HEK293 (cell line): ENCODE measurements around the gene PLCL2.
A peak's percentile ranks its signal among the peaks of the same experiment; 100 is the strongest.

Experiments used
- CTCF ChIA-PET: fragments of 350-600 bp; formaldehyde crosslinking; extraction: SDS; loops from one replicate; lab custom pipeline; 2021; ENCODE audit warnings: antibody characterized with exemption; lab: Yijun Ruan, JAX
- POLR2A ChIA-PET: fragments of 300-600 bp; formaldehyde crosslinking; extraction: SDS; loops from one replicate; lab custom pipeline; 2020; ENCODE audit warnings: antibody characterized with exemption, inconsistent platforms; lab: Yijun Ruan, JAX
- H3K27ac ChIP-seq: fragments of 200-500 bp; sonication (Bioruptor generic); 2 replicates; pipeline ENCODE4 v1.5.1; 2014; ENCODE audit warnings: low read depth, low read length, control low read depth, inconsistent platforms; ENCODE audit errors: extremely low read depth
- H3K36me3 ChIP-seq, 2 experiments: fragments of 200-500 bp in 1 of 2; sonication (Bioruptor generic) in 1 of 2; 1 replicate in 1 of 2; 2 replicates in 1 of 2; pipeline ENCODE4 v1.5.1; 2014 to 2017; ENCODE audit warnings: inconsistent platforms in 2 of 2, low read length in 2 of 2; ENCODE audit not compliant: control insufficient read depth in 2 of 2, insufficient read depth in 1 of 2
- H3K4me1 ChIP-seq: fragments of 200-500 bp; sonication (Bioruptor generic); 2 replicates; pipeline ENCODE4 v1.5.1; 2014; ENCODE audit warnings: mild to moderate bottlenecking, low read length, inconsistent platforms; ENCODE audit not compliant: control insufficient read depth, insufficient read depth
- H3K4me3 ChIP-seq: 2 replicates; pipeline ENCODE4 v1.5.1; 2011; ENCODE audit warnings: low read depth, mild to moderate bottlenecking, control low read depth, low read length, moderate library complexity
- H3K9me3 ChIP-seq: fragments of 200-500 bp; sonication (Bioruptor generic); 2 replicates; pipeline ENCODE4 v1.5.1; 2014; ENCODE audit warnings: low read depth, low read length, inconsistent platforms; ENCODE audit not compliant: control insufficient read depth, insufficient read depth
- EGR2 ChIP-seq: fragments of 450-650 bp; formaldehyde crosslinking; IDR thresholded peaks from 2 replicates; pipeline ENCODE4 v1.5.1; 2016; ENCODE audit warnings: low read depth, missing biosample characterization, missing genetic modification characterization
- SP7 ChIP-seq: fragments of 450-650 bp; formaldehyde crosslinking; IDR thresholded peaks from 2 replicates; pipeline ENCODE4 v1.5.1; 2016; ENCODE audit warnings: missing biosample characterization, missing genetic modification characterization
- ZNF202 ChIP-seq: fragments of 450-650 bp; formaldehyde crosslinking; IDR thresholded peaks from 2 replicates; pipeline ENCODE4 v1.5.1; 2016; ENCODE audit warnings: missing biosample characterization, missing genetic modification characterization, borderline replicate concordance
- ZNF211 ChIP-seq: fragments of 450-650 bp; formaldehyde crosslinking; IDR thresholded peaks from 2 replicates; pipeline ENCODE4 v1.5.1; 2016; ENCODE audit warnings: low read depth, missing biosample characterization, missing genetic modification characterization
- ZNF266 ChIP-seq: fragments of 450-650 bp; formaldehyde crosslinking; IDR thresholded peaks from 2 replicates; pipeline ENCODE4 v1.5.1; 2016; ENCODE audit warnings: missing biosample characterization, missing genetic modification characterization, low read depth
- ZNF292 ChIP-seq: fragments of 450-650 bp; formaldehyde crosslinking; IDR thresholded peaks from 2 replicates; pipeline ENCODE4 v1.5.1; 2016; ENCODE audit warnings: low read depth, missing biosample characterization, missing genetic modification characterization, borderline replicate concordance
- ZNF324 ChIP-seq: fragments of 450-650 bp; formaldehyde crosslinking; IDR thresholded peaks from 2 replicates; pipeline ENCODE4 v1.5.1; 2016; ENCODE audit warnings: missing biosample characterization, missing genetic modification characterization
- ZNF48 ChIP-seq: fragments of 450-650 bp; formaldehyde crosslinking; IDR thresholded peaks from 2 replicates; pipeline ENCODE4 v1.5.1; 2016; ENCODE audit warnings: missing biosample characterization, missing genetic modification characterization
- ZNF501 ChIP-seq: fragments of 450-650 bp; formaldehyde crosslinking; IDR thresholded peaks from 2 replicates; pipeline ENCODE4 v1.5.1; 2016; ENCODE audit warnings: missing biosample characterization, missing genetic modification characterization
- ZNF514 ChIP-seq: fragments of 450-650 bp; formaldehyde crosslinking; IDR thresholded peaks from 2 replicates; pipeline ENCODE4 v1.5.1; 2016; ENCODE audit warnings: missing biosample characterization, missing genetic modification characterization
- ZNF521 ChIP-seq: fragments of 450-650 bp; formaldehyde crosslinking; IDR thresholded peaks from 2 replicates; pipeline ENCODE4 v1.5.1; 2017; ENCODE audit warnings: missing biosample characterization, mild to moderate bottlenecking, missing genetic modification characterization
- ZNF530 ChIP-seq: fragments of 450-650 bp; formaldehyde crosslinking; IDR thresholded peaks from 2 replicates; pipeline ENCODE4 v1.5.1; 2016; ENCODE audit warnings: low read depth, missing biosample characterization, missing genetic modification characterization
- ZNF549 ChIP-seq: fragments of 450-650 bp; IDR thresholded peaks from 2 replicates; pipeline ENCODE4 v1.5.1; 2018; ENCODE audit warnings: missing biosample characterization, missing genetic modification characterization, mild to moderate bottlenecking, inconsistent platforms, moderate library complexity
- ZNF555 ChIP-seq: fragments of 450-650 bp; formaldehyde crosslinking; conservative IDR thresholded peaks from 2 replicates; pipeline ENCODE4 v1.5.1; 2017; ENCODE audit warnings: missing biosample characterization, mild to moderate bottlenecking, missing genetic modification characterization, inconsistent platforms
- ZNF585B ChIP-seq: fragments of 450-650 bp; formaldehyde crosslinking; IDR thresholded peaks from 2 replicates; pipeline ENCODE4 v1.5.1; 2016; ENCODE audit warnings: missing biosample characterization, missing genetic modification characterization
- ZNF629 ChIP-seq: fragments of 450-650 bp; formaldehyde crosslinking; IDR thresholded peaks from 2 replicates; pipeline ENCODE4 v1.5.1; 2017; ENCODE audit warnings: missing biosample characterization, missing genetic modification characterization
- ZNF660 ChIP-seq: fragments of 450-650 bp; IDR thresholded peaks from 2 replicates; pipeline ENCODE4 v1.5.1; 2018; ENCODE audit warnings: missing biosample characterization, mild to moderate bottlenecking, missing genetic modification characterization
- ZNF701 ChIP-seq: fragments of 450-650 bp; formaldehyde crosslinking; IDR thresholded peaks from 2 replicates; pipeline ENCODE4 v1.5.1; 2016; ENCODE audit warnings: missing biosample characterization, missing genetic modification characterization
- ZNF792 ChIP-seq: fragments of 450-650 bp; formaldehyde crosslinking; IDR thresholded peaks from 2 replicates; pipeline ENCODE4 v1.5.1; 2016; ENCODE audit warnings: missing biosample characterization, missing genetic modification characterization
- TF ChIP-seq, protein P1 (sequence below): fragments of 450-650 bp; formaldehyde crosslinking; IDR thresholded peaks from 2 replicates; pipeline ENCODE4 v1.5.1; 2017; ENCODE audit warnings: missing biosample characterization, missing genetic modification characterization
- TF ChIP-seq, protein P2 (sequence below): fragments of 450-650 bp; formaldehyde crosslinking; IDR thresholded peaks from 2 replicates; pipeline ENCODE4 v1.5.1; 2016; ENCODE audit warnings: missing biosample characterization, missing genetic modification characterization
- TF ChIP-seq, protein P3 (sequence below): fragments of 450-650 bp; formaldehyde crosslinking; IDR thresholded peaks from 2 replicates; pipeline ENCODE4 v1.5.1; 2016; ENCODE audit warnings: missing biosample characterization, missing genetic modification characterization
- TF ChIP-seq, protein P4 (sequence below): fragments of 450-650 bp; formaldehyde crosslinking; IDR thresholded peaks from 2 replicates; pipeline ENCODE4 v1.5.1; 2016; ENCODE audit warnings: missing biosample characterization, missing genetic modification characterization, borderline replicate concordance

The PLCL2 gene

DNA sequence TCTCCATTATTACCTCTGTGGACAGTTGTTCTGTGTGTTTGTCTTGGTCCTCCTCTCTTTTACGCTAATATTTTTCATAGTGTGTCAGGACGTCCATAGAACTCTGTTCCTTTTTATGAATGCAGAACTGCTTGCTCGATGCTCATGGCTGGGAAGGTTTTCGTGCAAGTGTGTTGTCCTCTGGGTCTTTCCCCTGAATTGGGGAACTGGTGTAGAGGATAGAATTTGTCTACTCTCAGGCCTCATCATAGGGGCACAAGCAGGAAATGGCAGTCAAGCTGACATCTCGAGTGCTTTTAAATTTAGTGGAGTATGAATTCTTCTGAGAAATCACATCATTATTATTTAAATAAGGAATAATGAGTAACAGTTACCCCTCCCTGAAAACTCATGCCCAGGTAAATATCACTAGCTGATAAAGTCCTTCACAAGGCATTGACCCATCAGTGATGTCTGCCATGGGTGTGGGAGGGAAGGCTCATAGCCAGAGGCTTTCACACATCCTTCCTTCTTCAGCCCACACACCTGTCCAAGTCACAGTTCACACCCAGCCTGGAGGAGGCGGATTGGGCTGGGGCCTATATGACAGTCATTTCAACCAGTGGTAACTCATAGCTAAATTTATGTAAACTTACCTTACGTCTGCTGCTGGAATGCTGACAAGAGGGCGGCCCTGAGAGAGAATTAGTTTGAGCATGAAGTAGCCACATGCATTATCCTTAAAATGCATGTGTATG lies 226.1 kb downstream of the PLCL2 start:
- Histone ChIP-seq H3K4me1 (no peaks in the 10 kb centered on the region), H3K27ac (no peak overlapping the region), H3K36me3 (no peaks in the 10 kb centered on the region), H3K9me3 (no peaks in the 10 kb centered on the region)
- CTCF ChIA-PET, result no interaction called here
- TF ChIP-seq EGR2 (tag by site-specific recombination) (0 out of 2 replicates have a peak, but pooled peaks have one; percentile 12), ZNF202 (tag by site-specific recombination) (no peak), ZNF792 (no peak), ZNF555 (no peak)
- TF ChIP-seq, all 188 proteins: peak for 1
- POLR2A ChIA-PET, result no interaction called here
- H3K4me3 ChIP-seq, result no peak overlapping the region

DNA sequence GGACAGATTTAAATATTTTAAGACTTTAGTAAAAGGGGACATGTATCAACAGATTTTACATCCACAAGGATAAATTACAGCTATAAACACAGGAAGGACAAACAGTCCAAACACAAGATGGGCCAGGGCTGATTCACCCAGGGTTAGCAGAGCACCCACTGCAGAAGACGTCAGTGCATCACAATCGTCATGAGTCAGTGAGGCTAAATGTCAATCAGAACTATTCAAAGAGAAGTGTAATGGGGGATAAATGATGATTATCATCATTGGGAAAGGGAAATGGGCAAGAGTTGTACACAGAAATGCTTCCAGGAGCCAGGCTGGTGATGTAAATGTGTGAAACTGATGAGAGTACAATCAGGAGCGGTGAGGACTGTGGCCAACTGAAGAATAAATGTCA lies 226.8 kb downstream of the PLCL2 start:
- TF ChIP-seq, protein P1, sequence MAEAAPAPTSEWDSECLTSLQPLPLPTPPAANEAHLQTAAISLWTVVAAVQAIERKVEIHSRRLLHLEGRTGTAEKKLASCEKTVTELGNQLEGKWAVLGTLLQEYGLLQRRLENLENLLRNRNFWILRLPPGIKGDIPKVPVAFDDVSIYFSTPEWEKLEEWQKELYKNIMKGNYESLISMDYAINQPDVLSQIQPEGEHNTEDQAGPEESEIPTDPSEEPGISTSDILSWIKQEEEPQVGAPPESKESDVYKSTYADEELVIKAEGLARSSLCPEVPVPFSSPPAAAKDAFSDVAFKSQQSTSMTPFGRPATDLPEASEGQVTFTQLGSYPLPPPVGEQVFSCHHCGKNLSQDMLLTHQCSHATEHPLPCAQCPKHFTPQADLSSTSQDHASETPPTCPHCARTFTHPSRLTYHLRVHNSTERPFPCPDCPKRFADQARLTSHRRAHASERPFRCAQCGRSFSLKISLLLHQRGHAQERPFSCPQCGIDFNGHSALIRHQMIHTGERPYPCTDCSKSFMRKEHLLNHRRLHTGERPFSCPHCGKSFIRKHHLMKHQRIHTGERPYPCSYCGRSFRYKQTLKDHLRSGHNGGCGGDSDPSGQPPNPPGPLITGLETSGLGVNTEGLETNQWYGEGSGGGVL (tag by site-specific recombination), result no peak
- H3K27ac ChIP-seq, result no peak overlapping the region
- CTCF ChIA-PET, result interaction anchor here (0.6 kb wide), 1 partner anchor 54 kb away, joined by 4 read pairs; no protein-coding TSS in a partner anchor

DNA sequence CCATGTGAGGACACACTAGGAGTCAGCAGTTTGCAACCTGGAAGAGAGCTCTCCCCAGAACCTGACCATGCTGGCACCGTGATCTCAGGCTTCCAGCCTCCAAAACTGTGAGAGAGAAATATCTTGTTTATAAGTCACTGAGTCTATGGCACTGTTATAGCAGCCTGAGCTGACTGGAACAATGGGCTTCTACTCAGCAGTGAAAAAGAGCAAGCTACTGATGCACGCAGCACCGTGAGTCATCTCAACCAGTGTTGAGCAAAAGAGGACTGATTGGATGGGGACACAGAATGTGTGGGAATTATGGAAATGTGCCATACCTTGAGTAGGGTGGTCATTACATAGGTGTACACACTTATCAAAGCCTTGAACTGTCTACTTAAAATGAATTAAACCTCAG lies 230.4 kb downstream of the PLCL2 start:
- POLR2A ChIA-PET, result no interaction called here
- Histone ChIP-seq H3K9me3 (no peaks in the 10 kb centered on the region), H3K27ac (no peak overlapping the region), H3K4me3 (no peak overlapping the region), H3K36me3 (no peaks in the 10 kb centered on the region), H3K4me1 (no peaks in the 10 kb centered on the region)
- CTCF ChIA-PET, result interaction anchor here (0.6 kb wide), 1 partner anchor 512 kb away, joined by 4 read pairs; no protein-coding TSS in a partner anchor
- TF ChIP-seq, protein P2, sequence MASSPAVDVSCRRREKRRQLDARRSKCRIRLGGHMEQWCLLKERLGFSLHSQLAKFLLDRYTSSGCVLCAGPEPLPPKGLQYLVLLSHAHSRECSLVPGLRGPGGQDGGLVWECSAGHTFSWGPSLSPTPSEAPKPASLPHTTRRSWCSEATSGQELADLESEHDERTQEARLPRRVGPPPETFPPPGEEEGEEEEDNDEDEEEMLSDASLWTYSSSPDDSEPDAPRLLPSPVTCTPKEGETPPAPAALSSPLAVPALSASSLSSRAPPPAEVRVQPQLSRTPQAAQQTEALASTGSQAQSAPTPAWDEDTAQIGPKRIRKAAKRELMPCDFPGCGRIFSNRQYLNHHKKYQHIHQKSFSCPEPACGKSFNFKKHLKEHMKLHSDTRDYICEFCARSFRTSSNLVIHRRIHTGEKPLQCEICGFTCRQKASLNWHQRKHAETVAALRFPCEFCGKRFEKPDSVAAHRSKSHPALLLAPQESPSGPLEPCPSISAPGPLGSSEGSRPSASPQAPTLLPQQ (tag by site-specific recombination), result no peak
- TF ChIP-seq, protein P3, sequence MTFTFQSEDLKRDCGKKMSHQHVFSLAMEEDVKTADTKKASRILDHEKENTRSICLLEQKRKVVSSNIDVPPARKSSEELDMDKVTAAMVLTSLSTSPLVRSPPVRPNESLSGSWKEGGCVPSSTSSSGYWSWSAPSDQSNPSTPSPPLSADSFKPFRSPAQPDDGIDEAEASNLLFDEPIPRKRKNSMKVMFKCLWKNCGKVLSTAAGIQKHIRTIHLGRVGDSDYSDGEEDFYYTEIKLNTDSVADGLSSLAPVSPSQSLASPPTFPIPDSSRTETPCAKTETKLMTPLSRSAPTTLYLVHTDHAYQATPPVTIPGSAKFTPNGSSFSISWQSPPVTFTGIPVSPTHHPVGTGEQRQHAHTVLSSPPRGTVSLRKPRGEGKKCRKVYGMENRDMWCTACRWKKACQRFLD (tag by site-specific recombination), result no peak
- TF ChIP-seq ZNF514 (tag by site-specific recombination) (no peak), ZNF324 (tag by site-specific recombination) (no peak), ZNF585B (tag by site-specific recombination) (no peak), ZNF521 (tag by site-specific recombination) (no peak), ZNF629 (tag by site-specific recombination) (no peak), ZNF266 (no peak), ZNF660 (tag by site-specific recombination) (no peak), ZNF701 (tag by site-specific recombination) (no peak), ZNF530 (no peak), SP7 (tag by site-specific recombination) (no peak), ZNF48 (tag by site-specific recombination) (no peak), ZNF549 (tag by site-specific recombination) (no peak), ZNF501 (no peak), ZNF292 (tag by site-specific recombination) (no peak), ZNF211 (tag by site-specific recombination) (no peak)
- TF ChIP-seq, protein P4, sequence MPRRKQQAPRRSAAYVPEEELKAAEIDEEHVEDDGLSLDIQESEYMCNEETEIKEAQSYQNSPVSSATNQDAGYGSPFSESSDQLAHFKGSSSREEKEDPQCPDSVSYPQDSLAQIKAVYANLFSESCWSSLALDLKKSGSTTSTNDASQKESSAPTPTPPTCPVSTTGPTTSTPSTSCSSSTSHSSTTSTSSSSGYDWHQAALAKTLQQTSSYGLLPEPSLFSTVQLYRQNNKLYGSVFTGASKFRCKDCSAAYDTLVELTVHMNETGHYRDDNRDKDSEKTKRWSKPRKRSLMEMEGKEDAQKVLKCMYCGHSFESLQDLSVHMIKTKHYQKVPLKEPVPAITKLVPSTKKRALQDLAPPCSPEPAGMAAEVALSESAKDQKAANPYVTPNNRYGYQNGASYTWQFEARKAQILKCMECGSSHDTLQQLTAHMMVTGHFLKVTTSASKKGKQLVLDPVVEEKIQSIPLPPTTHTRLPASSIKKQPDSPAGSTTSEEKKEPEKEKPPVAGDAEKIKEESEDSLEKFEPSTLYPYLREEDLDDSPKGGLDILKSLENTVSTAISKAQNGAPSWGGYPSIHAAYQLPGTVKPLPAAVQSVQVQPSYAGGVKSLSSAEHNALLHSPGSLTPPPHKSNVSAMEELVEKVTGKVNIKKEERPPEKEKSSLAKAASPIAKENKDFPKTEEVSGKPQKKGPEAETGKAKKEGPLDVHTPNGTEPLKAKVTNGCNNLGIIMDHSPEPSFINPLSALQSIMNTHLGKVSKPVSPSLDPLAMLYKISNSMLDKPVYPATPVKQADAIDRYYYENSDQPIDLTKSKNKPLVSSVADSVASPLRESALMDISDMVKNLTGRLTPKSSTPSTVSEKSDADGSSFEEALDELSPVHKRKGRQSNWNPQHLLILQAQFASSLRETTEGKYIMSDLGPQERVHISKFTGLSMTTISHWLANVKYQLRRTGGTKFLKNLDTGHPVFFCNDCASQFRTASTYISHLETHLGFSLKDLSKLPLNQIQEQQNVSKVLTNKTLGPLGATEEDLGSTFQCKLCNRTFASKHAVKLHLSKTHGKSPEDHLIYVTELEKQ (tag by site-specific recombination), result no peak

More for the DNA sequence above, 226.8 kb downstream of the PLCL2 start:
- Histone ChIP-seq H3K9me3 (no peaks in the 10 kb centered on the region), H3K4me3 (no peak overlapping the region), H3K36me3 (no peaks in the 10 kb centered on the region), H3K4me1 (no peaks in the 10 kb centered on the region)
- POLR2A ChIA-PET, result no interaction called here
